GM23338 (cell line): ENCODE data around the gene RFPL2. TPM values are rescaled to one million over a fixed set of nuclear protein-coding genes. Genes with fewer than 3 reads are reported as not detected.

Experiments used
- ATAC-seq: fragments of 200-7000 bp; cut with Tn5 transposase; 3 replicates; pipeline ENCODE4 v1.9.1; 2020
- DNase-seq: peaks from one replicate; pipeline ENCODE4 v3.0.0-alpha.2; 2015; ENCODE audit warnings: low spot score
- H2AFZ ChIP-seq: fragments of 200-600 bp; sonication (generic); 2 replicates; pipeline ENCODE4 v1.8.0; 2016; ENCODE audit warnings: antibody characterized with exemption, mild to moderate bottlenecking, moderate library complexity
- H3F3A ChIP-seq: fragments of 200-600 bp; sonication (generic); replicated peaks from 2 replicates; pipeline ENCODE4 v1.8.0; 2017; ENCODE audit warnings: antibody characterized with exemption, mixed run types, low read depth
- H3K27ac ChIP-seq: fragments of 200-600 bp; sonication (generic); 2 replicates; pipeline ENCODE4 v1.6.1; 2016; ENCODE audit warnings: low read depth
- H3K27me3 ChIP-seq: fragments of 200-600 bp; sonication (generic); 2 replicates; pipeline ENCODE4 v1.8.0; 2016; ENCODE audit warnings: mild to moderate bottlenecking, mixed run types, moderate library complexity; ENCODE audit not compliant: insufficient read depth
- H3K36me3 ChIP-seq: fragments of 200-600 bp; sonication (generic); 2 replicates; pipeline ENCODE4 v1.8.0; 2016; ENCODE audit warnings: mild to moderate bottlenecking; ENCODE audit not compliant: insufficient read depth
- H3K4me1 ChIP-seq: fragments of 200-600 bp; sonication (generic); 2 replicates; pipeline ENCODE4 v1.8.0; 2016; ENCODE audit warnings: mild to moderate bottlenecking, moderate library complexity; ENCODE audit not compliant: insufficient read depth
- H3K4me2 ChIP-seq: fragments of 200-600 bp; sonication (generic); 2 replicates; pipeline ENCODE4 v1.7.1; 2017; ENCODE audit warnings: mixed run types
- H3K4me3 ChIP-seq: fragments of 200-600 bp; sonication (generic); 2 replicates; pipeline ENCODE4 v1.6.1; 2016; ENCODE audit warnings: mixed run types
- H3K79me2 ChIP-seq: fragments of 200-600 bp; sonication (generic); replicated peaks from 2 replicates; pipeline ENCODE4 v1.8.0; 2017; ENCODE audit warnings: mild to moderate bottlenecking; ENCODE audit not compliant: insufficient read depth
- H3K9me2 ChIP-seq: fragments of 200-600 bp; sonication (generic); 2 replicates; pipeline ENCODE4 v1.8.0; 2017; ENCODE audit not compliant: insufficient read depth
- H4K20me1 ChIP-seq: fragments of 200-600 bp; sonication (generic); replicated peaks from 2 replicates; pipeline ENCODE4 v1.8.0; 2017; ENCODE audit warnings: mild to moderate bottlenecking; ENCODE audit not compliant: insufficient read depth
- H3K27ac Mint-ChIP-seq: 2 replicates; pipeline ENCODE4 v1.8.0; 2020; ENCODE audit warnings: inconsistent platforms, mild to moderate bottlenecking, moderate library complexity, mixed read lengths
- H3K27me3 Mint-ChIP-seq: 3 replicates; pipeline ENCODE4 v1.8.0; 2022; ENCODE audit warnings: low read depth, mild to moderate bottlenecking, moderate library complexity, mixed read lengths, inconsistent platforms; ENCODE audit not compliant: insufficient read depth, poor library complexity
- H3K36me3 Mint-ChIP-seq: 3 replicates; pipeline ENCODE4 v1.8.0; 2021; ENCODE audit warnings: low read depth, mild to moderate bottlenecking, inconsistent platforms, moderate library complexity, mixed read lengths
- H3K4me1 Mint-ChIP-seq: 3 replicates; pipeline ENCODE4 v1.8.0; 2020; ENCODE audit warnings: mild to moderate bottlenecking, inconsistent platforms, mixed read lengths
- H3K4me3 Mint-ChIP-seq: 3 replicates; pipeline ENCODE4 v1.8.0; 2021; ENCODE audit warnings: moderate library complexity, mild to moderate bottlenecking, inconsistent platforms, mixed read lengths
- H3K9me3 Mint-ChIP-seq: 3 replicates; pipeline ENCODE4 v1.8.0; 2020; ENCODE audit warnings: moderate library complexity, mild to moderate bottlenecking, inconsistent platforms, mixed read lengths
- CREB1 ChIP-seq: fragments of 250-450 bp; sonication (Bioruptor Pico); IDR thresholded peaks from 2 replicates; pipeline ENCODE4 v1.5.0; 2020; ENCODE audit warnings: low read depth, mild to moderate bottlenecking, moderate library complexity
- CTCF ChIP-seq, 2 experiments: fragments of 200-600 bp in 1 of 2; sonication (generic) in 1 of 2; conservative IDR thresholded peaks; 2 replicates each; pipeline versions ENCODE4 v1.5.1 to v1.6.1; 2016 to 2017; ENCODE audit warnings: antibody characterized with exemption in 2 of 2, low read depth in 2 of 2, mild to moderate bottlenecking in 2 of 2, moderate library complexity in 1 of 2
- ETS1 ChIP-seq: IDR thresholded peaks from 2 replicates; pipeline ENCODE4 v1.6.1; 2016; ENCODE audit warnings: antibody characterized with exemption
- EZH2 ChIP-seq: fragments of 200-600 bp; sonication (generic); IDR thresholded peaks from one replicate; pipeline ENCODE4 v1.8.0; 2017; ENCODE audit warnings: antibody characterized with exemption, mild to moderate bottlenecking, low read depth; ENCODE audit not compliant: unreplicated experiment
- EZH2phosphoT487 ChIP-seq: fragments of 200-600 bp; sonication (generic); IDR thresholded peaks from one replicate; pipeline ENCODE4 v1.8.1; 2018; ENCODE audit warnings: antibody characterized with exemption; ENCODE audit not compliant: unreplicated experiment
- JUNB ChIP-seq: IDR thresholded peaks from one replicate; pipeline ENCODE4 v1.6.1; 2016; ENCODE audit warnings: antibody characterized with exemption; ENCODE audit not compliant: unreplicated experiment
- NANOG ChIP-seq: IDR thresholded peaks from 2 replicates; pipeline ENCODE4 v1.6.1; 2016; ENCODE audit warnings: antibody characterized with exemption, borderline replicate concordance
- POLR2AphosphoS5 ChIP-seq: IDR thresholded peaks from 2 replicates; pipeline ENCODE4 v1.6.1; 2016; ENCODE audit warnings: antibody characterized with exemption, low read depth
- REST ChIP-seq: IDR thresholded peaks from one replicate; pipeline ENCODE4 v1.6.1; 2018; ENCODE audit warnings: antibody characterized with exemption; ENCODE audit not compliant: unreplicated experiment
- STAT1 ChIP-seq: IDR thresholded peaks from one replicate; pipeline ENCODE4 v1.6.1; 2016; ENCODE audit warnings: antibody characterized with exemption; ENCODE audit not compliant: unreplicated experiment
- ZNF114 ChIP-seq: fragments of 250-450 bp; sonication (Bioruptor Pico); IDR thresholded peaks from 2 replicates; pipeline ENCODE4 v1.5.0; 2020; ENCODE audit warnings: mild to moderate bottlenecking, moderate library complexity
- ZNF331 ChIP-seq: fragments of 250-450 bp; sonication (Bioruptor Pico); IDR thresholded peaks from 2 replicates; pipeline ENCODE4 v1.5.0; 2020; ENCODE audit warnings: low read depth, mild to moderate bottlenecking, moderate library complexity
- ZNF462 ChIP-seq: fragments of 250-450 bp; sonication (Bioruptor Pico); IDR thresholded peaks from 2 replicates; pipeline ENCODE4 v1.5.0; 2020; ENCODE audit warnings: mild to moderate bottlenecking, moderate library complexity
- polyA plus RNA-seq: library from polyadenylated mRNA; unstranded; fragments of >200 nt; fragmentation: Nextera tagmentation; extraction: Ambion mirVana; gene quantifications from 2 replicates; pipeline ENCODE4 v1.2.1, GENCODE V29; 2016
- total RNA-seq: library from RNA; depleted of rRNA; stranded (reverse); fragments of >200 nt; shearing (Covaris generic); gene quantifications from 2 replicates; pipeline ENCODE4 v1.2.3, GENCODE V29; 2014

RFPL2 gene
- total and polyA plus RNA-seq, 2 experiments from 2014 or later: 0.45 TPM; not detected in 1

GRCh38 chr22:32165681-32166080, 39.2 kb downstream of the RFPL2 start:
- Histone ChIP-seq H3K79me2 (no peaks in the 10 kb centered on the region), H3K36me3 (no peaks in the 10 kb centered on the region), H3F3A (no peaks in the 10 kb centered on the region), H3K4me2 (no peak overlapping the region), H4K20me1 (no peaks in the 10 kb centered on the region), H3K4me3 (no peak overlapping the region), H3K9me2 (no peaks in the 10 kb centered on the region), H3K27me3 (no peaks in the 10 kb centered on the region), H2AFZ (no peak overlapping the region), H3K27ac (no peak overlapping the region), H3K4me1 (no peaks in the 10 kb centered on the region)
- ATAC-seq (no peak), DNase-seq (no peak)
- no peaks in the 10 kb centered on the region for H3K9me3 Mint-ChIP-seq
- peaks cover 14% of the 10 kb centered on the region for H3K4me1 Mint-ChIP-seq
- no peak overlapping the region for H3K4me3 Mint-ChIP-seq
- H3K36me3 Mint-ChIP-seq: no peaks in the 10 kb centered on the region
- H3K27me3 Mint-ChIP-seq: peaks cover 12% of the 10 kb centered on the region
- no peak overlapping the region for H3K27ac Mint-ChIP-seq
- TF ChIP-seq NANOG (no peak), ZNF331 (CRISPR knock-in tag) (no peak), JUNB (no peak), POLR2AphosphoS5 (no peak), CTCF (conservative IDR thresholded peaks at IDR 0.05; ENCODE audit: low read depth in 2 of 2) (no peak), STAT1 (no peak), ZNF462 (CRISPR knock-in tag) (no peak), ETS1 (no peak), EZH2 (no peak), EZH2phosphoT487 (no peak), CREB1 (CRISPR knock-in tag) (no peak), ZNF114 (CRISPR knock-in tag) (no peak), REST (no peak)
